Right lobe of liver (tissue), 4 donors: Measurements from ENCODE around the gene NUMB.

Experiments used
- POLR2A ChIP-seq: fragments of 450-650 bp; IDR thresholded peaks from one replicate; pipeline ENCODE4 v1.6.1; 2017; ENCODE audit warnings: antibody characterized with exemption, mild to moderate bottlenecking
- TF ChIP-seq, protein P1 (sequence below), 4 donors: fragments of 200-600 bp in 3 of 4; fragments of 450-650 bp in 1 of 4; IDR thresholded peaks; one replicate each; pipeline versions ENCODE4 v1.5.1 to v1.8.0; 2016 to 2022; ENCODE audit warnings: antibody characterized with exemption in 4 of 4, mild to moderate bottlenecking in 2 of 4
- donor health status: DM: no; HTN: no; CAD: no.
- donor health status: DM: no; HTN: no; CAD: no.
- donor health status: DM: no; HTN: yes; CAD: no.

DNA sequence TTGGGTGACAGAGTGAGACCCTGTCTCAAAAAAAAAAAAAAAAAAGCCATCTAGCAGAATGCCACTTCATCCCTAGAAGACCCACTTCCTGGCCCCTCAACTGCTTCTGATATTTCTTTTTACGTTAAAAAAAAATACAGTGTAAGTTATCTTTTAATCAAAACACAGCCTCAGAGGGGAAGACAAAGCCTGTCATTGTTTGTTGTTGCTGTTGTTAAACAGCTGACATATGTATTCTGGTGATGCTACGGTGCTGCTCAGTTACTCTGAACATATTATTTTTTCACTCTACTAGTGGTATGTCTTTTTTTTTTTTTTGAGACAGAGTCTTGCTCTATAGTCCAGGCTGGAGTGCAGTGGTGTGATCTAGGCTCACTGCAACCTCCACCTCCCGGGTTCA lies 145.7 kb downstream of the NUMB start:
- TF ChIP-seq, protein P1, sequence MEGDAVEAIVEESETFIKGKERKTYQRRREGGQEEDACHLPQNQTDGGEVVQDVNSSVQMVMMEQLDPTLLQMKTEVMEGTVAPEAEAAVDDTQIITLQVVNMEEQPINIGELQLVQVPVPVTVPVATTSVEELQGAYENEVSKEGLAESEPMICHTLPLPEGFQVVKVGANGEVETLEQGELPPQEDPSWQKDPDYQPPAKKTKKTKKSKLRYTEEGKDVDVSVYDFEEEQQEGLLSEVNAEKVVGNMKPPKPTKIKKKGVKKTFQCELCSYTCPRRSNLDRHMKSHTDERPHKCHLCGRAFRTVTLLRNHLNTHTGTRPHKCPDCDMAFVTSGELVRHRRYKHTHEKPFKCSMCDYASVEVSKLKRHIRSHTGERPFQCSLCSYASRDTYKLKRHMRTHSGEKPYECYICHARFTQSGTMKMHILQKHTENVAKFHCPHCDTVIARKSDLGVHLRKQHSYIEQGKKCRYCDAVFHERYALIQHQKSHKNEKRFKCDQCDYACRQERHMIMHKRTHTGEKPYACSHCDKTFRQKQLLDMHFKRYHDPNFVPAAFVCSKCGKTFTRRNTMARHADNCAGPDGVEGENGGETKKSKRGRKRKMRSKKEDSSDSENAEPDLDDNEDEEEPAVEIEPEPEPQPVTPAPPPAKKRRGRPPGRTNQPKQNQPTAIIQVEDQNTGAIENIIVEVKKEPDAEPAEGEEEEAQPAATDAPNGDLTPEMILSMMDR (IDR thresholded peaks at IDR 0.05) = no peak
- no peak for TF ChIP-seq POLR2A
